T47D (cell line): ENCODE data around the gene DBN1.

Source experiments
- DNase-seq, 2 experiments: peaks; one replicate each; pipeline versions ENCODE4 v3.0.0 to v3.0.0-alpha.2; 2011 to 2012; ENCODE audit warnings: low read depth in 1 of 2, low spot score in 1 of 2
- JUND ChIP-seq: IDR thresholded peaks from 2 replicates; pipeline ENCODE4 v1.6.1; 2012; ENCODE audit warnings: low read depth
- in situ Hi-C: cut with HindIII; loops from 2 replicates; pipeline ENCODE4 v1.10.0; 2016; ENCODE audit warnings: low sequenced_read_pairs, low pct_unique_long_range_greater_than_20kb

Gene DBN1

GRCh38 chr5:177434437-177434836, 39.0 kb downstream of the DBN1 start:
- in situ Hi-C loops, result no loop called here
- DNase-seq, result no peak
- no peak for TF ChIP-seq JUND

- TF ChIP-seq JUND, result no peak
- in situ Hi-C loops, result no loop called here
- no peak for DNase-seq
Measured at GRCh38 chr5:177433658-177434217, 39.7 kb downstream of the DBN1 start.

DNA sequence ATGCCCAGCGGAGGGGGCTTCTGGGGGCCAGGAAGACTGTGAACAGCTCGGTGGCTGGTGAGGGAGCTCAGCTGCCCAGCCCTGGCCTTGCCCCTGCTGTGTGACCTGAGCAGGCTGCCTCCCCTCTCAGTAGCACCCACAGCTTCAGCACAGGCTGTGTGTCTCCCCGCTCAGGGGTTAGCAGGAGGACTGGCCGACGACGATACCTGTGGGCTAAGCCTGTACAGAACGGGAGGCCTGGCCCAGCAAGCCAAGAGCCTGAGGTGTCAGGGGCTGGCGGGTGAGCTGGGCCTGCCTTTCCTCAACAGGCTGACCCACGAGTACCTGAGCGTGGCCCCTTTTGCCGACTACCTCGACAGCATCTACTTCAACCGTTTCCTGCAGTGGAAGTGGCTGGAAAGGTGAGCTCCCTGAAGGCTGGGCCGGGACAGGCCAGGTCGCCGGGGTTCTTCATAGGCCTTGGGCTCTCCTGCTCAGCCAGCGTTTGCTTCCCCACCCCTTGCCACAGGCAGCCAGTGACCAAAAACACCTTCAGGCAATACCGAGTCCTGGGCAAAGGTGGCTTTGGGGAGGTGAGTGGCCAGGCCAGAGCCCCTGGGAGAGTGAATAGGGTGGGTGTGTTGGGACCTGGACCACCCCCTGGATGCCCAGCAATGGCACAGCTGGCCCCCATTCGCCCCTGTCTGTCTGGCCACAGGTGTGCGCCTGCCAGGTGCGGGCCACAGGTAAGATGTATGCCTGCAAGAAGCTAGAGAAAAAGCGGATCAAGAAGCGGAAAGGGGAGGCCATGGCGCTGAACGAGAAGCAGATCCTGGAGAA, 40.4 kb downstream of the DBN1 start:
- TF ChIP-seq JUND, result no peak
- in situ Hi-C loops, result no loop called here
- no peak for DNase-seq

GRCh38 chr5:177432143-177432838, 41.1 kb downstream of the DBN1 start:
- TF ChIP-seq JUND, result no peak
- in situ Hi-C loops, result no loop called here
- DNase-seq, result no peak

- DNase-seq, result no peak
- no peak for TF ChIP-seq JUND
- in situ Hi-C loops, result no loop called here
Measured at GRCh38 chr5:177431317-177432142, 41.9 kb downstream of the DBN1 start.

- DNase-seq, result no peak
- TF ChIP-seq JUND, result no peak
- in situ Hi-C loops, result no loop called here
Measured at GRCh38 chr5:177430972-177431316, 42.5 kb downstream of the DBN1 start.

- in situ Hi-C loops, result no loop called here
Measured at GRCh38 chr5:177430140-177430951, 43.1 kb downstream of the DBN1 start.

GRCh38 chr5:177429248-177430040, 44.0 kb downstream of the DBN1 start:
- TF ChIP-seq JUND, result no peak
- in situ Hi-C loops, result no loop called here
- DNase-seq, result no peak

More at GRCh38 chr5:177430140-177430951, 43.1 kb downstream of the DBN1 start:
- DNase-seq, result no peak
- TF ChIP-seq JUND, result no peak

DNA sequence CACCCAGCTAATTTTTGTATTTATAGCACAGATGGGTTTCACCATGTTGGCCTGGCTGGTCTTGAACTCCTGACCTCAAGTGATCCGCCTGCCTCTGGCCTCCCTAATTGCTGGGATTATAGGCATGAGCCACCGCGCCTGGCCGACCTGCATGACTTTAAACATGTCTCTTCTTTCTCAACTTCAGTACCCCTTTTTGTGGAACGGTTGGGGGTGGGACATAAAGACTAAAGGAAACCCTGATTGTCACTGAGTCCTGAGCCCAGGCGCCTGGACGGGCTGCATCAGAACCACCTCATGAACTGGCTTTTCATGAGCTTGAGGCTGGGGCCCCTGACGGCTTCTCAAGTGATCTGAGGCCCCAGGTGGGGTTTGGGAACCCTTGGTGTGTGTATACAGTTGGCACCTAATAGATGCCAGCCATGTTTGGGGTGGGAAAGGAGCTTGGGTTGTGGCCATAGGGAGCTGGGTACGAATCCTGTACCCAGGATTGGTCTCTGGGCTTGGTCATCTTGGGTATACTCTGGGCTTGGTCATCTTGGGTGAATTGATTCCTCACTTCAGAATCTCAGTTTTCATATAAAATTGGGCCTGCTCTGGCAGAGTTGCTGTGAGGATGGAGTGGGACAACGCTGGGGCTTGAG, 44.7 kb downstream of the DBN1 start:
- in situ Hi-C loops, result no loop called here
- TF ChIP-seq JUND, result no peak
- DNase-seq, result no peak

DNA sequence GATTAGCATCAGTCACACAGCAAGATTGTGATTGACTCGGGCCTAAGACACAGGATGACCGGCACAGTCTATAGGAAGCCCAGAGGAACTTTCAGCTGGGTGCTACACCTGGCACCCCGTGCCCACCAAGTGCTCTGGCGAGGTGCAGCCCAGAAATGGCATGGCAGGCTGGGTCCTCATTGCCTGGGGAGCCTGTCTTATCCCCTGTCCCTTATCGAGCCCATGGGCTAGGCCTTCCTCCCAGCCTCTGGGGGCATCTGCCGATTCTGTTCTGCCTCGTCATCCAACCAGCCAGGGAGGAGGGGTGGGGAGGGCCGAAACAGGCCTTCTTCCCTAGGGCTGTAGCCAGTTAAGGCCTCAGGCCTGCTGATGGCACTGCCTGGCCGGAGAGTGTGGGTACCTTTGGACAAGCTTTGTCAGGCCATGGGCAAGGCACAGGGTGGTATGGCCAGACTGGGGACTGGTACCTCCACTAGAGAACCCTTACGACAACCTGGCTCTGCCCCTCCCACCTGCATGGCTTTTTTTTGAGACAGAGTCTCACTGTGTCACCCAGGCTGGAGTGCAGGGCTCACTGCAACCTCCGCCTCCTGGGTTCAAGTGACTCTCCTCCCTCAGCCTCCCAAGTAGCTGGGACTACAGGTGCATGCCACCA, 45.4 kb downstream of the DBN1 start:
- no peak for DNase-seq
- no peak for TF ChIP-seq JUND
- in situ Hi-C loops, result no loop called here
